ENCODE measurements around the gene PLD1.

The PLD1 gene

DNA sequence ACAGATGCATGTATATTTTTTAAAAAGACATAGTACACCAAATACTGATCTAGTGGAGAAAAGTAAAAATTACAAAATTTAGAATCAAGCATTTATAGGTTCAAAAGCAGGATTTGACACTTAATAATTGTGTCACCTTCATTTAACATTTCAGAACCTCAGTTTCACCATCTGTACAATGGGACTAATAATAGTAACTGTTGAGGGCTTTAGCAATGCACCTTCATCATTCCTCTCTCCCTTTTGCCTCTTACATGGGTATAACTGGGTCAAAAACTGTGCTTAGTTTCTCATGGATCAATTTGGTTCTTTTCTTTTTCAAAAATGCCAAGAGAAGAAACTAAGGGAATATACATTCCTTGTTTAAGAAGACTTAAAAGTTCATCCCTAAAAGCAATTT lies 27.4 kb upstream of the PLD1 start:
- DNase-seq (ENCODE audit: low read depth): no peak
- no peak overlapping the region; the same call in 1 of the 2 replicates for H3K4me3 ChIP-seq (ENCODE audit: low read length)
- TF ChIP-seq, protein P1, sequence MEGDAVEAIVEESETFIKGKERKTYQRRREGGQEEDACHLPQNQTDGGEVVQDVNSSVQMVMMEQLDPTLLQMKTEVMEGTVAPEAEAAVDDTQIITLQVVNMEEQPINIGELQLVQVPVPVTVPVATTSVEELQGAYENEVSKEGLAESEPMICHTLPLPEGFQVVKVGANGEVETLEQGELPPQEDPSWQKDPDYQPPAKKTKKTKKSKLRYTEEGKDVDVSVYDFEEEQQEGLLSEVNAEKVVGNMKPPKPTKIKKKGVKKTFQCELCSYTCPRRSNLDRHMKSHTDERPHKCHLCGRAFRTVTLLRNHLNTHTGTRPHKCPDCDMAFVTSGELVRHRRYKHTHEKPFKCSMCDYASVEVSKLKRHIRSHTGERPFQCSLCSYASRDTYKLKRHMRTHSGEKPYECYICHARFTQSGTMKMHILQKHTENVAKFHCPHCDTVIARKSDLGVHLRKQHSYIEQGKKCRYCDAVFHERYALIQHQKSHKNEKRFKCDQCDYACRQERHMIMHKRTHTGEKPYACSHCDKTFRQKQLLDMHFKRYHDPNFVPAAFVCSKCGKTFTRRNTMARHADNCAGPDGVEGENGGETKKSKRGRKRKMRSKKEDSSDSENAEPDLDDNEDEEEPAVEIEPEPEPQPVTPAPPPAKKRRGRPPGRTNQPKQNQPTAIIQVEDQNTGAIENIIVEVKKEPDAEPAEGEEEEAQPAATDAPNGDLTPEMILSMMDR (conservative IDR thresholded peaks at IDR 0.05; ENCODE audit: low read length): no peak

DNA sequence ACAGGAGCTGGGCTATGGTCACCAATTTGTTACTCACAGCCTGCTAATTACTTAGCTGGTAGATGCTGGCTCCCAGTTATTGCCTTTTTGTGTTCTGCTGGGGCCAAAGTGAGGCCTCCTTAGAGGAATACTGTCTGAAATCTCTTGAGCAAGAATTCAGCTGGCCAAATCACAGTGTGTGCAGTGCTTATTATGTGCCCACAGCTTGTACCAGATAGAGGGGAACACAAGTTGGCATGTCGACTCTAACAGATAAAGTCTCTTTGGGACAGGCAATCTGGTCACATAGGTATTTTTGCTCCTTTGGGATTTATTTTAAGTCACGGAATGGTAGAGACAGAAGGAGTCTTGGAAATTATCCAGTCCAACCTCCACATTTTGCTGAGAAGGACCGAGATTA lies 26.6 kb upstream of the PLD1 start:
- TF ChIP-seq, protein P1 (conservative IDR thresholded peaks at IDR 0.05; ENCODE audit: low read length): no peak
- H3K4me3 ChIP-seq (ENCODE audit: low read length): no peak overlapping the region
- DNase-seq (ENCODE audit: low read depth): no peak

DNA sequence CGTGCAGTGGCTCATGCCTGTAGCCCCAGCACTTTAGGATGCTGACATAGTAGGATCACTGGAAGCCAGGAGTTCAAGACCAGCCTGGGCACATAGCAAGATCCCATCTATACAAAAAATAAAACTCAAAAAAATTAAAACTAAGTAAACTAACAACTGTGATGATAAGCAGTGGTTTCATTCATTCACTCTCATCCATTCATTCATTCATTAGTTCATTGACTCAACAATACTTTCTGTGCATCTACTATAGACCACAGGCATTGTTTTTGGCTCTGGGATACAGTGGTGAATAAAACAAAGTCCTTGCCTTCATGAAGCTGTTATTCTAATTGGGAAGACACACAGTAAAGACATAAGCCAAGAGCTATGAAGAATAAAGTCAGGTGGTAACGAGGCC lies 25.3 kb upstream of the PLD1 start:
- DNase-seq (ENCODE audit: low read depth): no peak

DNA sequence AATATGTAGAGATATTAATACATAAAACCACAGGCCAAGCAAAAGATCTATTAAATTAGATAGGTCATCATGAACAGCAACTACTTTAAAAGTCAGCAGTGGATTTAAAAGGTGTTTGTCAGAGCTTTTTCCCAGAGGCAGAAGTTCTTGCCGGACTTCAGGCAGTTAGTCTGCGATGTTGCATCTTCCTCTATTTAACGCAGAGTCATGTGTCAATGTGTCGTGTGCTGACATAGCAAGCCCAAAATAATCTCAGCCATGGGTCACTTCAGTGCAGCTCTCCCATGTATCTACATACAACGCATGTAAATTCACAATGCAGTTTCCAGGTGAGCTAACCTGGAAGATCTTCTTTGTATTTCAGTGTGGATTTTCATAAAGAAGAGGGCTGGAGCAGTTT lies 24.8 kb upstream of the PLD1 start:
- TF ChIP-seq, protein P1 (conservative IDR thresholded peaks at IDR 0.05; ENCODE audit: low read length): no peak
- no peak for DNase-seq (ENCODE audit: low read depth)

More for the DNA sequence above, 25.3 kb upstream of the PLD1 start:
- TF ChIP-seq, protein P1 (conservative IDR thresholded peaks at IDR 0.05; ENCODE audit: low read length): no peak
- H3K4me3 ChIP-seq (ENCODE audit: low read length): no peak overlapping the region

DNA sequence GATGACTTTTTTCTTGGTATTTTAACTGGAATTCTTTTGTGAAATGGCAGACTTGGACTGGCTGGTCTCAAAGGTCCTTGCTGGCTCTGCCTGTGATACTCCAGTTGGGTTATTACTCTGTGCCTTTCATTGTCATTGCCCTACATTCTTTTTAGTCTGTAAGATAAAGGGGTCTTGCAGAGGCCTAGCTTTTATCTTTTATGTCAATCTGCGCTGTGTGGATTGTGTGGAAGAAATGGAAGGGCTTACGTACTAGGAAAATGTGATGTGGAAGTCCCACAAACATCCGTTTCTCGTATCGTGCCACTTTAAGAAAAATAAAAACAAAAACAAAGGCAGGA lies 24.1 kb upstream of the PLD1 start:
- DNase-seq (ENCODE audit: low read depth): no peak
- H3K4me3 ChIP-seq (ENCODE audit: low read length): no peak overlapping the region
- TF ChIP-seq, protein P1 (conservative IDR thresholded peaks at IDR 0.05; ENCODE audit: low read length): no peak

More for the DNA sequence above, 24.8 kb upstream of the PLD1 start:
- no peak overlapping the region for H3K4me3 ChIP-seq (ENCODE audit: low read length)

DNA sequence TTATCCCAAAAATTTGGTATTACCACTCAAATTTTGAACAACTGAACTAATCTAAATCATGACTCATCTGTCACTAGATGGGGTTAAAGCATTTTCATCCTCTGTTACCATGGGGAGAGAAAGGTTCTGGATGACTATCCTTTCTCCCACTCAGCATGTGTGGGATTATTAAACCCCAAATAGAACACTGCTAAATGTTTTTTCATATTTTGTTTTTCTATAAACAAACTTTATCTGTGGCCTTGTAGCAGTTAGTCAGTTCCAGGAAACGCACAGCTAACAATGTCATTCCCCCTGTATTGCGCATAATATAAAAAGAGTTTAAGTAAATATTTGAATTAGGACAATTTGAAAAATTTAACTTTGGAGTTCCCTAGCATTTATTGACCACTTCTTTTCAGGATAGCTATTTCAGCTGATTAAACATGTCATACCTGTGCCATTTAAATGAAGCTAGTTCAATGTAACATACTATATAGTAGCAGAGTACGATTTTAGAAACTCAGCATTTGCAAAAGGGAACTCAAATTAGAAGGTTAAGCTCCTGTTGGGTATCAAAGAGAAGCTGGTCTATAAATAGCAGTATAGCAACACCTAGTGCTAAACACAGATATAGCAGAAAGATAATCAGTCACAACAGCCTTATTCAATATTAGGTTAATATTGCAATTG lies 23.6 kb upstream of the PLD1 start:
- TF ChIP-seq, protein P1 (conservative IDR thresholded peaks at IDR 0.05; ENCODE audit: low read length): peak; percentile 66
- peak; percentile 52 for DNase-seq (ENCODE audit: low read depth)
- no peak overlapping the region for H3K4me3 ChIP-seq (ENCODE audit: low read length)

DNA sequence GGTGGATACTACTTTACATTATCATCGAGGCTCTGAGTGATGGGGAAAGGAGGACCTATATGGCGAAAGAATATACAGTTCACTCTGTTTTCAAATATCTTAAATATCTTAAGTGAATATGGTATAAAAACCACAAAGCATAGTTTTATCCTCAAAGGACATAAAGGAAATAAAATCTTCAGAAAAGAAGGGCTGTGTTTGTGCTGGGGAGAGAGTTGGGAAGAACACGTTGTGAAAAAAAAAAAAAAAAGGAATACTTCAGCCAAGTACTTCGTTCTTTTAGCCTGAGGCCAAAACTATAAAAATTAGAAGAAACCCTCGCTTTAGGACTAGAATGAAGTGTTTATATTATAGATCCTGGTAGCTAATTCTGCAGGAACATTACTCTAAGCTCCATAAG lies 22.7 kb upstream of the PLD1 start:
- TF ChIP-seq, protein P1 (conservative IDR thresholded peaks at IDR 0.05; ENCODE audit: low read length): no peak
- DNase-seq (ENCODE audit: low read depth): no peak
- no peak overlapping the region for H3K4me3 ChIP-seq (ENCODE audit: low read length)
